HepG2 (cell line): ENCODE measurements around the gene DHRS1.

Source experiments
- ASH2L ChIP-seq: fragments of 300-600, 200-600 bp; sonication (generic); IDR thresholded peaks from 2 replicates; pipeline ENCODE4 v1.7.0; 2017; ENCODE audit warnings: low read depth, mild to moderate bottlenecking, moderate library complexity, mixed read lengths, low read length; ENCODE audit not compliant: insufficient read length
- ATF7 ChIP-seq, 2 experiments: fragments of 450-650 bp in 1 of 2; sonication (generic) in 1 of 2; formaldehyde crosslinking in 1 of 2; IDR thresholded peaks; 2 replicates each; pipeline versions ENCODE4 v1.4.0 to v1.6.1; 2016 to 2020; ENCODE audit warnings: antibody characterized with exemption in 1 of 2, mild to moderate bottlenecking in 1 of 2, missing genetic modification reagents in 1 of 2
- CTCF ChIP-seq: sonication (generic); formaldehyde crosslinking; IDR thresholded peaks from 2 replicates; pipeline ENCODE4 v1.5.0; 2020; ENCODE audit warnings: mild to moderate bottlenecking, missing genetic modification reagents, moderate library complexity
- EZH2 ChIP-seq: conservative IDR thresholded peaks from 2 replicates; pipeline ENCODE4 v1.6.1; 2012; ENCODE audit warnings: mild to moderate bottlenecking, low read depth, low read length, moderate library complexity
- HES4 ChIP-seq: sonication (generic); formaldehyde crosslinking; IDR thresholded peaks from 2 replicates; pipeline ENCODE4 v1.9.0; 2021; ENCODE audit warnings: mild to moderate bottlenecking, missing genetic modification reagents, borderline replicate concordance
- JUN ChIP-seq: sonication (generic); formaldehyde crosslinking; IDR thresholded peaks from 2 replicates; pipeline ENCODE4 v1.4.0; 2020; ENCODE audit warnings: mild to moderate bottlenecking, missing genetic modification reagents
- MAX ChIP-seq: IDR thresholded peaks from 2 replicates; pipeline ENCODE4 v1.6.1; 2012; ENCODE audit warnings: inconsistent platforms
- PHF21A ChIP-seq: sonication (generic); formaldehyde crosslinking; IDR thresholded peaks from 2 replicates; pipeline ENCODE4 v1.5.0; 2020; ENCODE audit warnings: mild to moderate bottlenecking, missing genetic modification reagents

- TF ChIP-seq PHF21A (CRISPR knock-in tag), result no peak
- TF ChIP-seq MAX, result no peak
- no peak for TF ChIP-seq EZH2
- no peak for TF ChIP-seq CTCF (CRISPR knock-in tag)
- TF ChIP-seq JUN (CRISPR knock-in tag), result no peak
- no peak for TF ChIP-seq ASH2L
- TF ChIP-seq ATF7 (IDR thresholded peaks at IDR 0.05), result no peak
- no peak for TF ChIP-seq ATF7 (CRISPR knock-in tag; IDR thresholded peaks at IDR 0.05)
- no peak for TF ChIP-seq HES4
Observed at GRCh38 chr14:24348186-24348585, 48.6 kb upstream of the DHRS1 start.
